SK-N-SH treated with all-trans-retinoic acid at 6 μM for 48 hours (cell line): ENCODE data around the gene PTBP3.

Experiments used
- ARNTL ChIP-seq: fragments of 450-650 bp; formaldehyde crosslinking; IDR thresholded peaks from 2 replicates; pipeline ENCODE4 v1.5.0; 2020; ENCODE audit warnings: low read depth, mild to moderate bottlenecking, moderate library complexity, borderline replicate concordance
- CSRNP3 ChIP-seq: fragments of 250-450 bp; sonication (Bioruptor Pico); IDR thresholded peaks from 2 replicates; pipeline ENCODE4 v1.5.1; 2021; ENCODE audit warnings: mild to moderate bottlenecking, moderate library complexity
- GLIS3 ChIP-seq: fragments of 250-450 bp; sonication (Bioruptor Pico); IDR thresholded peaks from 2 replicates; pipeline ENCODE4 v1.5.0; 2020; ENCODE audit warnings: mild to moderate bottlenecking, moderate library complexity
- PATZ1 ChIP-seq: fragments of 250-450 bp; sonication (Bioruptor Pico); IDR thresholded peaks from 2 replicates; pipeline ENCODE4 v1.8.0; 2020; ENCODE audit warnings: mild to moderate bottlenecking, moderate library complexity, borderline replicate concordance
- PPARA ChIP-seq: fragments of 250-450 bp; sonication (Bioruptor Pico); IDR thresholded peaks from 2 replicates; pipeline ENCODE4 v1.5.0; 2020; ENCODE audit warnings: mild to moderate bottlenecking, borderline replicate concordance
- TCF4 ChIP-seq: fragments of 250-450 bp; sonication (Bioruptor Pico); IDR thresholded peaks from 2 replicates; pipeline ENCODE4 v1.8.0; 2021; ENCODE audit warnings: mild to moderate bottlenecking, moderate library complexity, borderline replicate concordance
- ZFP30 ChIP-seq: fragments of 450-650 bp; formaldehyde crosslinking; IDR thresholded peaks from 2 replicates; pipeline ENCODE4 v1.5.0; 2022; ENCODE audit warnings: mild to moderate bottlenecking, moderate library complexity
- ZNF565 ChIP-seq: fragments of 450-650 bp; formaldehyde crosslinking; conservative IDR thresholded peaks from 2 replicates; pipeline ENCODE4 v1.5.0; 2020; ENCODE audit warnings: low read depth, mild to moderate bottlenecking, moderate library complexity

GRCh38 chr9:112334432-112334841 lies 1.0 kb upstream of the PTBP3 start:
- TF ChIP-seq ARNTL (CRISPR knock-in tag) (no peak), TCF4 (no peak), CSRNP3 (no peak), PPARA (CRISPR knock-in tag) (no peak), ZFP30 (CRISPR knock-in tag) (no peak), PATZ1 (CRISPR knock-in tag) (no peak), GLIS3 (CRISPR knock-in tag) (no peak), ZNF565 (CRISPR knock-in tag) (no peak)
